AG04450 (cell line): ENCODE results near the gene LRRC8D. TPM values are rescaled to one million over a fixed set of nuclear protein-coding genes. Genes with fewer than 3 reads are reported as not detected.

ENCODE experiments used
- CTCF ChIA-PET: fragments of 300-600, 350-600 bp; formaldehyde crosslinking; extraction: SDS; loops from one replicate; lab custom pipeline; 2022; ENCODE audit warnings: antibody characterized with exemption, inconsistent platforms; lab: Charles Lee
- POLR2A ChIA-PET: fragments of 350-600 bp; formaldehyde crosslinking; extraction: SDS; loops from one replicate; lab custom pipeline; 2021; ENCODE audit warnings: antibody characterized with exemption, inconsistent platforms; lab: Yijun Ruan, JAX
- DNase-seq: peaks from one replicate; pipeline ENCODE4 v3.0.0-alpha.2; 2011; ENCODE audit warnings: low read depth, low spot score
- H3K27ac ChIP-seq: one replicate; pipeline ENCODE4 v1.5.1; 2012; ENCODE audit warnings: low read depth, low read length, control low read depth
- H3K27me3 ChIP-seq: one replicate; pipeline ENCODE4 v1.6.0; 2012; ENCODE audit warnings: low read length; ENCODE audit not compliant: control insufficient read depth, insufficient read depth
- H3K4me3 ChIP-seq: 2 replicates; pipeline ENCODE4 v1.5.1; 2011; ENCODE audit warnings: mild to moderate bottlenecking, low read depth, low read length, control low read depth
- H3K9me3 ChIP-seq: 2 replicates; pipeline ENCODE4 v1.5.1; 2012; ENCODE audit warnings: low read length; ENCODE audit not compliant: control insufficient read depth, insufficient read depth
- CTCF ChIP-seq: IDR thresholded peaks from 2 replicates; pipeline ENCODE4 v1.5.1; 2011; ENCODE audit warnings: low read depth, low read length, control low read depth, inconsistent platforms
- polyA plus RNA-seq: library from polyadenylated mRNA; depleted of rRNA; stranded (reverse); fragments of >200 nt; gene quantifications from 2 replicates; pipeline ENCODE4 v1.2.3, GENCODE V29; 2011

Gene LRRC8D
- polyA plus RNA-seq, 1 experiment, result 48.7 TPM

- Histone ChIP-seq H3K9me3 (no peaks in the 10 kb centered on the region), H3K27me3 (no peaks in the 10 kb centered on the region), H3K4me3 (no peak overlapping the region), H3K27ac (no peak overlapping the region)
- no peak for DNase-seq
- ChIA-PET POLR2A (interaction anchor here (0.6 kb wide), 1 partner anchor 9 kb away, joined by 3 read pairs; no protein-coding TSS in a partner anchor), CTCF (no interaction called here)
- no peak for TF ChIP-seq CTCF
Observed at GRCh38 chr1:89900323-89900722, 79.5 kb downstream of the LRRC8D start.

GRCh38 chr1:89900791-89901708, 80.2 kb downstream of the LRRC8D start:
- DNase-seq, result no peak
- POLR2A ChIA-PET, result no interaction called here
- TF ChIP-seq CTCF, result no peak
- H3K4me3 ChIP-seq, result no peak overlapping the region
- no peak overlapping the region for H3K27ac ChIP-seq
- no peaks in the 10 kb centered on the region for H3K9me3 ChIP-seq
- CTCF ChIA-PET, result no interaction called here
- H3K27me3 ChIP-seq, result no peaks in the 10 kb centered on the region

GRCh38 chr1:89901957-89902669, 81.3 kb downstream of the LRRC8D start:
- ChIA-PET POLR2A (interaction anchor here (0.7 kb wide), 1 partner anchor 92 kb away, joined by 3 read pairs; no protein-coding TSS in a partner anchor), CTCF (interaction anchor here (0.5 kb wide), 1 partner anchor 83 kb away, joined by 6 read pairs; no protein-coding TSS in a partner anchor)
- Histone ChIP-seq H3K27ac (no peak overlapping the region), H3K27me3 (no peaks in the 10 kb centered on the region), H3K9me3 (no peaks in the 10 kb centered on the region), H3K4me3 (no peak overlapping the region)
- no peak for TF ChIP-seq CTCF
- no peak for DNase-seq

GRCh38 chr1:89903550-89903949, 82.7 kb downstream of the LRRC8D start:
- H3K27me3 ChIP-seq, result no peaks in the 10 kb centered on the region
- H3K27ac ChIP-seq, result peak overlapping the region; percentile 43
- DNase-seq, result no peak
- ChIA-PET POLR2A (no interaction called here), CTCF (interaction anchor here (1.0 kb wide), 1 partner anchor 141 kb away, joined by 3 read pairs; no protein-coding TSS in a partner anchor)
- no peak for TF ChIP-seq CTCF
- H3K4me3 ChIP-seq, result no peak overlapping the region
- no peaks in the 10 kb centered on the region for H3K9me3 ChIP-seq
